Astrocyte (in vitro differentiated cells and primary cell): ENCODE measurements around the gene P2RY8.
"Not testable (repeated sequence)": the region's sequence is repeated elsewhere in the genome, so short reads cannot be mapped to it uniquely, and the experiment has no call there.

Experiments used
- EZH2 ChIP-seq: IDR thresholded peaks from 2 replicates; pipeline ENCODE4 v1.6.1; 2012; ENCODE audit warnings: mild to moderate bottlenecking, low read length, inconsistent platforms; ENCODE audit not compliant: insufficient read depth
- TF ChIP-seq, protein P1 (sequence below): IDR thresholded peaks from 2 replicates; pipeline ENCODE4 v1.5.1; 2011; ENCODE audit warnings: low read depth, mild to moderate bottlenecking, inconsistent platforms, low read length, moderate library complexity; ENCODE audit not compliant: insufficient read depth

DNA sequence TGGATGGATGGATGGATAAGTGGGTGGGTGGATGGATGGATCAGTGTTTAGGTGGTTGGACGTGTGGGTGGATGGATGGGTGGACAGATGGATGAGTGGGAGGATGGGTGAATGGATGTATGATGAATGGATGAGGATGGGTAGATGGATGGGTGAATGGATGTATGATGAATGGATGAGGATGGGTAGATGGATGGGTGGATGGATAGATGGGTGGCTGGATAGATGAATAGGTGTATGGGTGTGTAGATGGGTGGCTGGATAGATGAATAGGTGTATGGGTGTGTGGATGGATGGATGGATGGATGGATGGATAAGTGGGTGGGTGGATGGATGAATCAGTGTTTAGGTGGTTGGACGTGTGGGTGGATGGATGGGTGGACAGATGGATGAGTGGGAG, 62.4 kb downstream of the P2RY8 start:
- TF ChIP-seq, protein P1, sequence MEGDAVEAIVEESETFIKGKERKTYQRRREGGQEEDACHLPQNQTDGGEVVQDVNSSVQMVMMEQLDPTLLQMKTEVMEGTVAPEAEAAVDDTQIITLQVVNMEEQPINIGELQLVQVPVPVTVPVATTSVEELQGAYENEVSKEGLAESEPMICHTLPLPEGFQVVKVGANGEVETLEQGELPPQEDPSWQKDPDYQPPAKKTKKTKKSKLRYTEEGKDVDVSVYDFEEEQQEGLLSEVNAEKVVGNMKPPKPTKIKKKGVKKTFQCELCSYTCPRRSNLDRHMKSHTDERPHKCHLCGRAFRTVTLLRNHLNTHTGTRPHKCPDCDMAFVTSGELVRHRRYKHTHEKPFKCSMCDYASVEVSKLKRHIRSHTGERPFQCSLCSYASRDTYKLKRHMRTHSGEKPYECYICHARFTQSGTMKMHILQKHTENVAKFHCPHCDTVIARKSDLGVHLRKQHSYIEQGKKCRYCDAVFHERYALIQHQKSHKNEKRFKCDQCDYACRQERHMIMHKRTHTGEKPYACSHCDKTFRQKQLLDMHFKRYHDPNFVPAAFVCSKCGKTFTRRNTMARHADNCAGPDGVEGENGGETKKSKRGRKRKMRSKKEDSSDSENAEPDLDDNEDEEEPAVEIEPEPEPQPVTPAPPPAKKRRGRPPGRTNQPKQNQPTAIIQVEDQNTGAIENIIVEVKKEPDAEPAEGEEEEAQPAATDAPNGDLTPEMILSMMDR: not testable (repeated sequence)
- TF ChIP-seq EZH2: not testable (repeated sequence)
